Measurements from ENCODE around the gene POFUT2. TPM values are rescaled to one million over a fixed set of nuclear protein-coding genes. Genes with fewer than 3 reads are reported as not detected.

Gene POFUT2
- total and polyA plus RNA-seq, 12 donors, result 12.7 to 20.6 (median 16.9) TPM

DNA sequence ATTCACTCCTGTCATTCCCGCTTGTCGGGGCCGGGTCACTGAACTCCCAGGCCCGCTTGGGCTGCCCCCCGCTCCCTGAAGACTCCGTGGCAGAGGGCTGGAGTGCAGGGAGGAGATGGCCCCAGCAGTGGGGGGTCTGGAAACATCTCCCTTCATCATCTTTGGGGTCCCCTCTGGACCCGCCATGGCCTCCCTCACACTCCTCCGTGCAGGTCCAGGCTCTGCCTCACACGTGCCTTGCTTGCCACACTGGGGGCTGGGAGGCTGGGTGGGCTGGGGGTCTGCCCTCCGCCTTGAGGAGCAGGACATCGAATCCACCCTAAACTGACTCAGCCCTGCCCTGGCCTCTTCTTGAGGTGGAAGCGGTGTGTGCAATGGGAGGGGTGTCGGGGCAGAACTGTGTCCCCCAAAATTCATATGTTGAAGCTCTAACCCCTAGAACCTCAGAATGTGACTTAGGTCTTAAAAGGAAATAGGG is 35.2 kb downstream of the POFUT2 start:
- Histone ChIP-seq H3K27me3 (peaks cover 0 to 48% (median 36%) of the 10 kb centered on the region in 7 donors), H3K4me1 (peaks cover 0 to 19% (median 15%) of the 10 kb centered on the region in 9 donors), H3K9me3 (peaks cover 0 to 3% (median 0%) of the 10 kb centered on the region in 11 donors), H3K4me3 (no peak overlapping the region), H3K27ac (no peak overlapping the region), H3K36me3 (no peaks in the 10 kb centered on the region)
- TF ChIP-seq, protein P1, sequence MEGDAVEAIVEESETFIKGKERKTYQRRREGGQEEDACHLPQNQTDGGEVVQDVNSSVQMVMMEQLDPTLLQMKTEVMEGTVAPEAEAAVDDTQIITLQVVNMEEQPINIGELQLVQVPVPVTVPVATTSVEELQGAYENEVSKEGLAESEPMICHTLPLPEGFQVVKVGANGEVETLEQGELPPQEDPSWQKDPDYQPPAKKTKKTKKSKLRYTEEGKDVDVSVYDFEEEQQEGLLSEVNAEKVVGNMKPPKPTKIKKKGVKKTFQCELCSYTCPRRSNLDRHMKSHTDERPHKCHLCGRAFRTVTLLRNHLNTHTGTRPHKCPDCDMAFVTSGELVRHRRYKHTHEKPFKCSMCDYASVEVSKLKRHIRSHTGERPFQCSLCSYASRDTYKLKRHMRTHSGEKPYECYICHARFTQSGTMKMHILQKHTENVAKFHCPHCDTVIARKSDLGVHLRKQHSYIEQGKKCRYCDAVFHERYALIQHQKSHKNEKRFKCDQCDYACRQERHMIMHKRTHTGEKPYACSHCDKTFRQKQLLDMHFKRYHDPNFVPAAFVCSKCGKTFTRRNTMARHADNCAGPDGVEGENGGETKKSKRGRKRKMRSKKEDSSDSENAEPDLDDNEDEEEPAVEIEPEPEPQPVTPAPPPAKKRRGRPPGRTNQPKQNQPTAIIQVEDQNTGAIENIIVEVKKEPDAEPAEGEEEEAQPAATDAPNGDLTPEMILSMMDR (IDR thresholded peaks at IDR 0.05), result no peak
- DNase-seq, result no peak
- WGBS, 2 donors, result 94 to 96% methylated on average over 13 of the region's 13 CpGs
- intact Hi-C loops (cut with DNase I), result no loop called here
- no peak for ATAC-seq

DNA sequence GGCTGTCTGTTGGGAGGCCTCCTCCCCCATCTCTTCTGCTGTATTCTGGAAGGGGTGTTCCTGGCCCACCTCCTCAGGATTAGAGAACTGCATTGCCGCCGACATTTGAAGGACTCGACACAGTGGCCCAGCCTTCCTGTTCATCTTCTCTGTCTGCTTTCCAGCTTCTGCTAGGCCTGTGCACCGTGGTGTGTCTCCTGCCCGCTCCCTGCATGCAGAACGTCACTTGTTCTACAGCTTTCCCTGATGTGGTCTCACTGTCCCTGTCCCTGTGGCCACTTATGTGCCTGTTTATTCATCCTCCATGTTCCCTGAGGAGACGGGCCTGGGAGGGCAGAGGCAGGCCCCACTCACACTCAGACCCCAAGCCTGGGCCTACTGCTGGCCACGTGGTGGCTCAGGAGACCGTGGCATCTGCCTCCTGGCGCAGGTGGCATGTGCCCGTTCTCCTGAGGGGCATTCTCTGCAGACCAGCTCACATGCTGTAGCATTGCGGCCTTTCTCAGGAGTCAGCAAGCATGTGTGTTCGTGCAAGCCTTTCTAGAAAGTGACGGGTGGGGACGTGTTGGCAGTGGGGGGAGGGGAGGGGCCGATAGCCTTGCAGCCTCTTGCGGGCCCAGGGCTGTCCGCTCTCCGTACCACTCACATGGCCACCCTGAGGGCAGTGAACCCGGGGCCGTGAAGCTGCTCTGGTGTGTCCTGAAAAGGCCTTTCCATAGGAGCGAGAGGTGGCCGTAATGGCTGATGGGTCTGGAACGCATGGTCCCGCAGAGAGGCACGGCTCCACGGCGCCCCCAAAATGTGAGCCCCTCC is 35.9 kb downstream of the POFUT2 start:
- WGBS, 2 donors, result 94 to 95% methylated on average over 28 of the region's 28 CpGs
- ATAC-seq, result no peak

DNA sequence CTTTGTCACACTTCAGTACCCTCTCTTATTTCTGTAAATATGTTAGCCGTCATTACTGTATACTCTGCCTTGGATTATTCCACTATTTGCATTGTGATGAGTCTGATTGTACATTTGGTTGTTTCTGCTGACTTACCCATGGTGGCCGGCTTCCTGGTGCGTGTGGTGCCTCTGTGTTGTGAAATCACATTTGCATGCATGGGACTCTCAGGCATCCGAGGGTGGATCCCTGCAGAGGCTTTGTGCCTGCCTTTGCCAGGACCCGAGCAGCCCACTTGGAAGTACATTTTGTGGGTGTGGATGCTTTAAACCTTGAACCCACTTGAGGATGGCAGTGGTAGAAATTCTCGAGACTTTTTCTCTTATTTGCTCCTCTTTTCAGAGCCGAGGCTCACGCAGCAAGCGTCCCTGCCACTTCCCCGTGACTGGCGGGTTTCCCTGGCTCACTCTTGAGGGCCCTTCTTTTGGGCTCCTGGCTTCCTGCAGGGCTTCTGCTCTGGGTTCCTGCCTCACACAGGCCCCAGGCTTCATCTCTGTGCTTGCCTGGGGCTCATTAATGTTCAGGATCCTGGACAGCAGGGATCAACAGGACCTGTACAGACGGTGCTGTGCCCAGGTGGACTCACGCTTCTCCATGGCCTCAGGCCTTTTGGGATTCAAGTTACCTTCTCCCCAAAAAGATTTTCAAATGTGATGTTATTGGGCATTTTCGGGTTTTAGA is 36.6 kb downstream of the POFUT2 start:
- 94% methylated on average over 14 of the region's 14 CpGs for WGBS, 2 donors
- Histone ChIP-seq H3K27me3 (peaks cover 0 to 45% (median 27%) of the 10 kb centered on the region in 7 donors), H3K4me1 (peaks cover 0 to 10% (median 8%) of the 10 kb centered on the region in 9 donors), H3K36me3 (no peaks in the 10 kb centered on the region), H3K27ac (no peak overlapping the region), H3K4me3 (no peak overlapping the region), H3K9me3 (peaks cover 0 to 3% (median 0%) of the 10 kb centered on the region in 11 donors)
- DNase-seq (no peak), ATAC-seq (no peak)
- intact Hi-C loops (cut with DNase I), result no loop called here
- TF ChIP-seq, protein P1 (IDR thresholded peaks at IDR 0.05), result no peak

More for the DNA sequence above, 35.9 kb downstream of the POFUT2 start:
- intact Hi-C loops (cut with DNase I), result no loop called here
- peaks cover 0 to 3% (median 0%) of the 10 kb centered on the region in 11 donors for H3K9me3 ChIP-seq
- peaks cover 0 to 47% (median 33%) of the 10 kb centered on the region in 7 donors for H3K27me3 ChIP-seq
- TF ChIP-seq, protein P1 (IDR thresholded peaks at IDR 0.05), result no peak
- peaks cover 0 to 13% (median 10%) of the 10 kb centered on the region in 9 donors for H3K4me1 ChIP-seq
- no peaks in the 10 kb centered on the region for H3K36me3 ChIP-seq
- H3K27ac ChIP-seq, result no peak overlapping the region
- no peak for DNase-seq
- H3K4me3 ChIP-seq, result no peak overlapping the region

DNA sequence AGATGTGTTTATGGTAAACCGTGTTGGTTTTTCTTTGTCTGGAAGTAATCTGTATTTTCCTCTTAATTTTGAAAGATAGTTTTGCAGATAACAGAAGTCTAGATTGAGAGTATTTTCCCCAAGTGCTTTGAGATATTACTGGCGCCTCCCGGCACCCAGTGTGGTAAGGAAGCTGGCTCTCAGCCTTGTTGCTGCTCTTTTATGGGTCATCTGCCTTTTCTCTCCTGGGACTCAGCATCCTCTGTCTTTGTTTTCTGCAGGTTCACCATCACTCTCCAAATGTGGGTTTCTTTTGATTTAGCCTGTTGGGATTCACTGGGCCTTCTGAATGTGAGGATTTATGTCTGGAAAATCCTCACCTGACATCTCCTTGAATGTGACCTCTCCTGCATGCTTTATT is 37.4 kb downstream of the POFUT2 start:
- WGBS, 2 donors, result 88 to 94% methylated on average over 3 of the region's 3 CpGs
- intact Hi-C loops (cut with DNase I), result no loop called here
- no peak overlapping the region for H3K27ac ChIP-seq
- ATAC-seq (no peak), DNase-seq (no peak)
- peaks cover 0 to 3% (median 0%) of the 10 kb centered on the region in 11 donors for H3K9me3 ChIP-seq
- TF ChIP-seq, protein P1 (IDR thresholded peaks at IDR 0.05), result no peak
- H3K4me1 ChIP-seq, result peaks cover 0 to 10% (median 8%) of the 10 kb centered on the region in 9 donors
- H3K27me3 ChIP-seq, result peaks cover 0 to 45% (median 23%) of the 10 kb centered on the region in 7 donors
- no peak overlapping the region for H3K4me3 ChIP-seq
- no peaks in the 10 kb centered on the region for H3K36me3 ChIP-seq
